Measurements from ENCODE around the gene UPK1A. TPM values are rescaled to one million over a fixed set of nuclear protein-coding genes. Genes with fewer than 3 reads are reported as not detected.
"Not testable (repeated sequence)": the region's sequence is repeated elsewhere in the genome, so short reads cannot be mapped to it uniquely, and the experiment has no call there.

Gene UPK1A
- polyA plus RNA-seq, 4 donors, result 0.07 TPM; not detected in 3

DNA sequence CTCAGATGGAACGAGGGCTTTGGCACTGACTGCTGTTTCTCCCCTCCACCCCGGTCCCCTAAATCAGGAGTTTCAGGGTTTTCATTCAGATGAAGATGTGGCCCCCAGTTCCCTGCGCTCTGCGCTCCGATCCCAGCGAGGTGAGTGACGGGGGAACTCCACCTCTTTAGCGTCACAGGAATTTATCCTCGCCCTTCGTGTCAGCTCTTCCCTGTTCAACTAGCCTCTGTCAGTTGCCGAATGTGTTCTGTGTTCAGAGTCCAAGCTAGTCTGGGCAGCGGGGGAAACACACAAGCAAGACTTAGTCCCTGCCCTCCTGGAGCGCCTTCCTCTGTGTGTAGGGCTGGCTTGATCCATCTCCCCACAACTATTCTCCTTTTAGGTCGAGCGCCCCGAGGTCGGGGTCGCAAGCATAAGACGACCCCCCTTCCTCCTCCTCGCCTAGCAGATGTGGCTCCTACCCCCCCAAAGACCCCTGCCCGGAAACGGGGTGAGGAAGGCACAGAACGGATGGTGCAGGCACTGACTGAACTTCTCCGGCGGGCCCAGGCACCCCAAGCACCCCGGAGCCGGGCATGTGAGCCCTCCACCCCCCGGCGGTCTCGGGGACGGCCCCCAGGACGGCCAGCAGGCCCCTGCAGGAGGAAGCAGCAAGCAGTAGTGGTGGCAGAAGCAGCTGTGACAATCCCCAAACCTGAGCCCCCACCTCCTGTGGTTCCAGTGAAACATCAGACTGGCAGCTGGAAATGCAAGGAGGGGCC lies 53.3 kb downstream of the UPK1A start:
- H3K27ac ChIP-seq (ENCODE audit: low read depth in 1 of 3, low read length in 2 of 3), result no peak overlapping the region
- DNase-seq (peak in 1 of 2 donors; percentile 16), FAIRE-seq (no peak)
- H3K36me3 ChIP-seq (ENCODE audit: control insufficient read depth in 3 of 3, insufficient read depth in 2 of 3, low read depth in 1 of 3, low read length in 3 of 3), result peaks cover 10 to 51% (median 16%) of the 10 kb centered on the region in 3 donors
- H3K27me3 ChIP-seq (ENCODE audit: control insufficient read depth in 3 of 3, insufficient read depth in 3 of 3, low read length in 3 of 3), result no peaks in the 10 kb centered on the region
- 79 to 86% (median 83%) methylated on average over 32 of the region's 32 CpGs for WGBS, 3 donors
- H3K4me1 ChIP-seq (ENCODE audit: control insufficient read depth in 3 of 3, insufficient read depth in 2 of 3, low read depth in 1 of 3, low read length in 2 of 3), result peaks cover 0 to 25% (median 11%) of the 10 kb centered on the region in 3 donors
- no peaks in the 10 kb centered on the region for H3K9me3 ChIP-seq (ENCODE audit: control insufficient read depth in 2 of 2, insufficient read depth in 1 of 2, low read depth in 1 of 2, low read length in 1 of 2)
- peak overlapping the region in 2 of 3 donors; percentile 85 to 95 for H3K4me3 ChIP-seq (ENCODE audit: low read depth in 1 of 3, low read length in 3 of 3)

DNA sequence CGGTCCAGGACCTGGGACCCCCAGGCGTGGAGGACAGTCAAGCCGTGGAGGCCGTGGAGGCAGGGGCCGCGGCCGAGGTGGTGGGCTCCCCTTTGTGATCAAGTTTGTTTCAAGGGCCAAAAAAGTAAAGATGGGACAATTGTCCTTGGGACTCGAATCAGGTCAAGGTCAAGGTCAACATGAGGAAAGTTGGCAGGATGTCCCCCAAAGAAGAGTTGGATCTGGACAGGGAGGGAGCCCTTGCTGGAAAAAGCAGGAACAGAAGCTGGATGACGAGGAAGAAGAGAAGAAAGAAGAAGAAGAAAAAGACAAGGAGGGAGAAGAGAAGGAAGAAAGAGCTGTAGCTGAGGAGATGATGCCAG lies 53.8 kb downstream of the UPK1A start:
- Histone ChIP-seq H3K9me3 (ENCODE audit: control insufficient read depth in 2 of 2, insufficient read depth in 1 of 2, low read depth in 1 of 2, low read length in 1 of 2) (no peaks in the 10 kb centered on the region), H3K27ac (ENCODE audit: low read depth in 1 of 3, low read length in 2 of 3) (no peak overlapping the region), H3K27me3 (ENCODE audit: control insufficient read depth in 3 of 3, insufficient read depth in 3 of 3, low read length in 3 of 3) (no peaks in the 10 kb centered on the region), H3K4me3 (ENCODE audit: low read depth in 1 of 3, low read length in 3 of 3) (no peak overlapping the region), H3K36me3 (ENCODE audit: control insufficient read depth in 3 of 3, insufficient read depth in 2 of 3, low read depth in 1 of 3, low read length in 3 of 3) (peaks cover 14 to 56% (median 21%) of the 10 kb centered on the region in 3 donors), H3K4me1 (ENCODE audit: control insufficient read depth in 3 of 3, insufficient read depth in 2 of 3, low read depth in 1 of 3, low read length in 2 of 3) (peaks cover 0 to 23% (median 11%) of the 10 kb centered on the region in 3 donors)
- FAIRE-seq (no peak), DNase-seq (no peak)
- WGBS, 3 donors, result 90 to 92% (median 90%) methylated on average over 9 of the region's 9 CpGs

DNA sequence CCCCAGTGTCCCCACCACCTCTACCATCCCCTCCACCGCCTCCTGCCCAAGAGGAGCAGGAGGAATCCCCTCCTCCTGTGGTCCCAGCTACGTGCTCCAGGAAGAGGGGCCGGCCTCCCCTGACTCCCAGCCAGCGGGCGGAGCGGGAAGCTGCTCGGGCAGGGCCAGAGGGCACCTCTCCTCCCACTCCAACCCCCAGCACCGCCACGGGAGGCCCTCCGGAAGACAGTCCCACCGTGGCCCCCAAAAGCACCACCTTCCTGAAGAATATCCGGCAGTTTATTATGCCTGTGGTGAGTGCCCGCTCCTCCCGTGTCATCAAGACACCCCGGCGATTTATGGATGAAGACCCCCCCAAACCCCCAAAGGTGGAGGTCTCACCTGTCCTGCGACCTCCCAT lies 54.3 kb downstream of the UPK1A start:
- H3K27me3 ChIP-seq (ENCODE audit: control insufficient read depth in 3 of 3, insufficient read depth in 3 of 3, low read length in 3 of 3), result no peaks in the 10 kb centered on the region
- FAIRE-seq (no peak), DNase-seq (no peak)
- peaks cover 0 to 17% (median 8%) of the 10 kb centered on the region in 3 donors for H3K4me1 ChIP-seq (ENCODE audit: control insufficient read depth in 3 of 3, insufficient read depth in 2 of 3, low read depth in 1 of 3, low read length in 2 of 3)
- no peak overlapping the region for H3K27ac ChIP-seq (ENCODE audit: low read depth in 1 of 3, low read length in 2 of 3)
- H3K4me3 ChIP-seq (ENCODE audit: low read depth in 1 of 3, low read length in 3 of 3), result no peak overlapping the region
- H3K9me3 ChIP-seq (ENCODE audit: control insufficient read depth in 2 of 2, insufficient read depth in 1 of 2, low read depth in 1 of 2, low read length in 1 of 2), result no peaks in the 10 kb centered on the region
- peaks cover 19 to 61% (median 26%) of the 10 kb centered on the region in 3 donors for H3K36me3 ChIP-seq (ENCODE audit: control insufficient read depth in 3 of 3, insufficient read depth in 2 of 3, low read depth in 1 of 3, low read length in 3 of 3)
- 86 to 92% (median 88%) methylated on average over 11 to 17 of the region's 17 CpGs for WGBS, 3 donors

DNA sequence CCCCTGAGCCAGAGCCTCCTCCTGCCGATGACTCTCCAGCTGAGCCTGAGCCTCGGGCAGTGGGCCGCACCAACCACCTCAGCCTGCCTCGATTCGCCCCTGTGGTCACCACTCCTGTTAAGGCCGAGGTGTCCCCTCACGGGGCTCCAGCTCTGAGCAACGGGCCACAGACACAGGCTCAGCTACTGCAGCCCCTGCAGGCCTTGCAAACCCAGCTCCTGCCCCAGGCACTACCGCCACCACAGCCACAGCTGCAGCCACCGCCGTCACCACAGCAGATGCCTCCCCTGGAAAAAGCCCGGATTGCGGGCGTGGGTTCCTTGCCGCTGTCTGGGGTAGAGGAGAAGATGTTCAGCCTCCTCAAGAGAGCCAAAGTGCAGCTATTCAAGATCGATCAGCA lies 55.1 kb downstream of the UPK1A start:
- no peaks in the 10 kb centered on the region for H3K27me3 ChIP-seq (ENCODE audit: control insufficient read depth in 3 of 3, insufficient read depth in 3 of 3, low read length in 3 of 3)
- FAIRE-seq (no peak), DNase-seq (no peak)
- H3K9me3 ChIP-seq (ENCODE audit: control insufficient read depth in 2 of 2, insufficient read depth in 1 of 2, low read depth in 1 of 2, low read length in 1 of 2), result no peaks in the 10 kb centered on the region
- H3K4me1 ChIP-seq (ENCODE audit: control insufficient read depth in 3 of 3, insufficient read depth in 2 of 3, low read depth in 1 of 3, low read length in 2 of 3), result peaks cover 0 to 11% (median 5%) of the 10 kb centered on the region in 3 donors
- H3K4me3 ChIP-seq (ENCODE audit: low read depth in 1 of 3, low read length in 3 of 3), result no peak overlapping the region
- peaks cover 26 to 68% (median 32%) of the 10 kb centered on the region in 3 donors for H3K36me3 ChIP-seq (ENCODE audit: control insufficient read depth in 3 of 3, insufficient read depth in 2 of 3, low read depth in 1 of 3, low read length in 3 of 3)
- H3K27ac ChIP-seq (ENCODE audit: low read depth in 1 of 3, low read length in 2 of 3), result no peak overlapping the region
- 95 to 96% (median 95%) methylated on average over 16 of the region's 16 CpGs for WGBS, 3 donors

DNA sequence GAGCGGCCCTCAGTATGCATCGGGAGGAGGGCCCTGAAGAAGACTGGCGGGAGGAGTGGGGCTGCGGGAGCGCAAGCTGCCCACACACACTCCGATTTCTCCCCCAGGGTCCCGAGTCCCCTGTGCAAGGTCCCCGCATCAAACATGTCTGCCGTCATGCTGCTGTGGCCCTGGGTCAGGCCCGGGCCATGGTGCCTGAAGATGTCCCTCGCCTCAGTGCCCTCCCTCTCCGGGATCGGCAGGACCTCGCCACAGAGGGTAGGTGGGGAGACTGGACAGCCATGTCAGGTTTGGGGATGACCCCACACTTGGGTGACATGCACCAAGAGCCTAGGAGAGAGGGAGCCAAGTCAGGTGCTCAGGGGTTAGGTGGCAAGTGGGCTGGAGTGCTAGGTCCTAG lies 56.1 kb downstream of the UPK1A start:
- Histone ChIP-seq H3K27ac (ENCODE audit: low read depth in 1 of 3, low read length in 2 of 3) (no peak overlapping the region), H3K4me1 (ENCODE audit: control insufficient read depth in 3 of 3, insufficient read depth in 2 of 3, low read depth in 1 of 3, low read length in 2 of 3) (peaks cover 0 to 11% (median 5%) of the 10 kb centered on the region in 3 donors), H3K27me3 (ENCODE audit: control insufficient read depth in 3 of 3, insufficient read depth in 3 of 3, low read length in 3 of 3) (no peaks in the 10 kb centered on the region), H3K9me3 (ENCODE audit: control insufficient read depth in 2 of 2, insufficient read depth in 1 of 2, low read depth in 1 of 2, low read length in 1 of 2) (no peaks in the 10 kb centered on the region), H3K36me3 (ENCODE audit: control insufficient read depth in 3 of 3, insufficient read depth in 2 of 3, low read depth in 1 of 3, low read length in 3 of 3) (peaks cover 34 to 78% (median 37%) of the 10 kb centered on the region in 3 donors), H3K4me3 (ENCODE audit: low read depth in 1 of 3, low read length in 3 of 3) (no peak overlapping the region)
- FAIRE-seq (no peak), DNase-seq (no peak)
- WGBS, 3 donors, result 97% methylated on average over 14 of the region's 14 CpGs

DNA sequence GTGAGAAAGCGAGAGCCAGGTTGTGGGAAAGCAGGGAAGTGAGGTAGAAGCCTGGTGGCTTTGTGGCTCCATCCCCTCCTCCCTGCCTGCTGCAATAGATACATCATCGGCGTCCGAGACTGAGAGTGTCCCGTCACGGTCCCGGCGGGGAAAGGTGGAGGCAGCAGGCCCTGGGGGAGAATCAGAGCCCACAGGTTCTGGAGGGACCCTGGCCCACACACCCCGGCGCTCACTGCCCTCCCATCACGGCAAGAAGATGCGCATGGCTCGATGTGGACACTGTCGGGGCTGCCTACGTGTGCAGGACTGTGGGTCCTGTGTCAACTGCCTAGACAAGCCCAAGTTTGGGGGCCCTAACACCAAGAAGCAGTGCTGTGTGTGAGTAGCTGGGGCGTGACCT lies 56.6 kb downstream of the UPK1A start:
- FAIRE-seq (no peak), DNase-seq (no peak)
- no peak overlapping the region for H3K27ac ChIP-seq (ENCODE audit: low read depth in 1 of 3, low read length in 2 of 3)
- H3K9me3 ChIP-seq (ENCODE audit: control insufficient read depth in 2 of 2, insufficient read depth in 1 of 2, low read depth in 1 of 2, low read length in 1 of 2), result no peaks in the 10 kb centered on the region
- H3K4me1 ChIP-seq (ENCODE audit: control insufficient read depth in 3 of 3, insufficient read depth in 2 of 3, low read depth in 1 of 3, low read length in 2 of 3), result peaks cover 0 to 11% (median 5%) of the 10 kb centered on the region in 3 donors
- WGBS, 3 donors, result 92 to 97% (median 93%) methylated on average over 15 to 16 of the region's 16 CpGs
- H3K4me3 ChIP-seq (ENCODE audit: low read depth in 1 of 3, low read length in 3 of 3), result no peak overlapping the region
- peaks cover 37 to 82% (median 41%) of the 10 kb centered on the region in 3 donors for H3K36me3 ChIP-seq (ENCODE audit: control insufficient read depth in 3 of 3, insufficient read depth in 2 of 3, low read depth in 1 of 3, low read length in 3 of 3)
- no peaks in the 10 kb centered on the region for H3K27me3 ChIP-seq (ENCODE audit: control insufficient read depth in 3 of 3, insufficient read depth in 3 of 3, low read length in 3 of 3)

DNA sequence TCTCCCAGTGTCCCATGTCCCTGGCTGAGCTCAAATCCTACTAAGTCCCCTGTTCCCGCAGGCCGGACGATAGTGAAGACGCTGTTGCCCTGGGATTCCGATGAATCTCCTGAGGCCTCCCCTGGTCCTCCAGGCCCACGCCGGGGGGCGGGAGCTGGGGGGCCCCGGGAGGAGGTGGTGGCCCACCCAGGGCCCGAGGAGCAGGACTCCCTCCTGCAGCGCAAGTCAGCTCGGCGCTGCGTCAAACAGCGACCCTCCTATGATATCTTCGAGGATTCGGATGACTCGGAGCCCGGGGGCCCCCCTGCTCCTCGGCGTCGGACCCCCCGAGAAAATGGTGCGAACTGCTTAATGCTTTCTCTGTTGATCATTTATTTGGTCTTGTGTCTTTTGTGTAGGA lies 57.4 kb downstream of the UPK1A start:
- 94 to 98% (median 97%) methylated on average over 23 to 24 of the region's 24 CpGs for WGBS, 3 donors
- Histone ChIP-seq H3K4me1 (ENCODE audit: control insufficient read depth in 3 of 3, insufficient read depth in 2 of 3, low read depth in 1 of 3, low read length in 2 of 3) (peaks cover 0 to 11% (median 5%) of the 10 kb centered on the region in 3 donors), H3K36me3 (ENCODE audit: control insufficient read depth in 3 of 3, insufficient read depth in 2 of 3, low read depth in 1 of 3, low read length in 3 of 3) (peaks cover 43 to 90% (median 44%) of the 10 kb centered on the region in 3 donors), H3K27ac (ENCODE audit: low read depth in 1 of 3, low read length in 2 of 3) (no peak overlapping the region), H3K9me3 (ENCODE audit: control insufficient read depth in 2 of 2, insufficient read depth in 1 of 2, low read depth in 1 of 2, low read length in 1 of 2) (no peaks in the 10 kb centered on the region), H3K27me3 (ENCODE audit: control insufficient read depth in 3 of 3, insufficient read depth in 3 of 3, low read length in 3 of 3) (no peaks in the 10 kb centered on the region), H3K4me3 (ENCODE audit: low read depth in 1 of 3, low read length in 3 of 3) (no peak overlapping the region)
- FAIRE-seq, result no peak
- DNase-seq, result no peak

DNA sequence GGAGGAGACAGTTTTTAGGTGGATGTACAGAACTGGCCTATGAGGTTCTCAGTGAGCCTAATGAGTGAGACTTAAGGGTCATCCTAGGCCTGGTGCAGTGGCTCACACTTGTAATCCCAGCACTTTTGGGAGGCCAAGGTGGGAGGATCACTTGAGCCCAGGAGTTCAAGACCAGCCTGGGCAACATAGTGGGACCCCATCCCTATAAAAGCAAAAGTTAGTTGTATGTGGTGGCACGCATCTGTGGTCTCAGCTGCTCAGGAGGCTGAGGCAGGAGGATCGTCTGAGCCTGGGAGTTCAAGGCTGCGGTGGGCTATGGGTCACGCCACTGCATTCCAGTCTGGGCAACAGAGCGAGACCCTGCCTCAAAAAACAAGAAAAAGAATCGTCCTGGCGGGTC lies 57.8 kb downstream of the UPK1A start:
- H3K9me3 ChIP-seq (ENCODE audit: control insufficient read depth in 2 of 2, insufficient read depth in 1 of 2, low read depth in 1 of 2, low read length in 1 of 2); FAIRE-seq: not testable (repeated sequence)
- peaks cover 45 to 95% (median 45%) of the 10 kb centered on the region in 3 donors for H3K36me3 ChIP-seq (ENCODE audit: control insufficient read depth in 3 of 3, insufficient read depth in 2 of 3, low read depth in 1 of 3, low read length in 3 of 3)

More for the DNA sequence above, 57.8 kb downstream of the UPK1A start:
- not testable (repeated sequence) for H3K4me3 ChIP-seq (ENCODE audit: low read depth in 1 of 3, low read length in 3 of 3); H3K27ac ChIP-seq (ENCODE audit: low read depth in 1 of 3, low read length in 2 of 3); H3K4me1 ChIP-seq (ENCODE audit: control insufficient read depth in 3 of 3, insufficient read depth in 2 of 3, low read depth in 1 of 3, low read length in 2 of 3); H3K27me3 ChIP-seq (ENCODE audit: control insufficient read depth in 3 of 3, insufficient read depth in 3 of 3, low read length in 3 of 3); DNase-seq
- WGBS, 3 donors, result 93 to 96% (median 94%) methylated on average over 7 of the region's 7 CpGs
